H1 (cell line): ENCODE measurements around the gene CPLX1. TPM values are rescaled to one million over a fixed set of nuclear protein-coding genes. Genes with fewer than 3 reads are reported as not detected.

Source experiments
- CTCF ChIA-PET: fragments of 300-600 bp; sonication (Branson Sonifier 250); formaldehyde crosslinking; loops from one replicate; lab custom pipeline; 2021; ENCODE audit not compliant: partially characterized antibody; lab: Charles Lee
- POLR2A ChIA-PET: fragments of 300-600 bp; sonication (Branson Sonifier 250); formaldehyde crosslinking; loops from one replicate; lab custom pipeline; 2021; ENCODE audit warnings: inconsistent platforms; ENCODE audit not compliant: partially characterized antibody; lab: Charles Lee
- DNase-seq, 2 experiments: peaks; one replicate each; pipeline versions ENCODE4 v3.0.0 to v3.0.0-alpha.2; 2010 to 2022; ENCODE audit warnings: low spot score in 2 of 2, low read depth in 1 of 2, mixed read lengths in 1 of 2
- FAIRE-seq: peaks from 2 replicates; lab custom pipeline; 2011; peaks lifted over from hg19 to GRCh38; lab: Jason Lieb, UNC
- H2AFZ ChIP-seq: 2 replicates; pipeline ENCODE4 v1.8.1; 2012; ENCODE audit warnings: low read length, inconsistent platforms
- H2AK5ac ChIP-seq: 2 replicates; pipeline ENCODE4 v1.6.1; 2013; ENCODE audit warnings: low read depth, low read length
- H2BK120ac ChIP-seq: replicated peaks from 2 replicates; pipeline ENCODE3; 2013; ENCODE audit warnings: low read depth, low read length, inconsistent platforms
- H2BK12ac ChIP-seq: 2 replicates; pipeline ENCODE4 v1.6.1; 2013; ENCODE audit warnings: low read depth, low read length
- H2BK15ac ChIP-seq: 2 replicates; pipeline ENCODE4 v1.6.1; 2013; ENCODE audit warnings: low read length
- H2BK20ac ChIP-seq: 2 replicates; pipeline ENCODE4 v1.6.1; 2013; ENCODE audit warnings: low read length
- H2BK5ac ChIP-seq: 2 replicates; pipeline ENCODE4 v1.6.1; 2013; ENCODE audit warnings: low read depth, low read length
- H3K14ac ChIP-seq: 2 replicates; pipeline ENCODE4 v1.6.1; 2013; ENCODE audit warnings: inconsistent platforms; ENCODE audit not compliant: insufficient read length
- H3K18ac ChIP-seq: 2 replicates; pipeline ENCODE4 v1.6.1; 2013; ENCODE audit warnings: low read length; ENCODE audit errors: extremely low read depth
- H3K23ac ChIP-seq: 2 replicates; pipeline ENCODE4 v1.6.1; 2013; ENCODE audit warnings: inconsistent platforms; ENCODE audit not compliant: insufficient read length
- H3K23me2 ChIP-seq: 2 replicates; pipeline ENCODE4 v1.6.1; 2013; ENCODE audit warnings: low read depth, low read length
- H3K27ac ChIP-seq: 2 replicates; pipeline ENCODE4 v1.6.1; 2011; ENCODE audit warnings: low read depth, low read length, inconsistent platforms
- H3K27me3 ChIP-seq, 4 experiments: replicated peaks in 1 of 4; 1 replicate in 1 of 4; 2 replicates in 3 of 4; pipeline versions ENCODE4 v1.6.1 to v1.8.1; 2011 to 2013; ENCODE audit warnings: low read length in 3 of 4, mild to moderate bottlenecking in 3 of 4, inconsistent platforms in 2 of 4, mixed read lengths in 2 of 4, moderate library complexity in 1 of 4; ENCODE audit not compliant: control insufficient read depth in 3 of 4, insufficient read depth in 3 of 4; ENCODE audit errors: extremely low read depth in 1 of 4
- H3K36me3 ChIP-seq, 4 experiments: 2 replicates each; pipeline versions ENCODE4 v1.6.1 to v1.8.1; 2011 to 2013; ENCODE audit warnings: mild to moderate bottlenecking in 4 of 4, low read length in 3 of 4, moderate library complexity in 2 of 4, control low read depth in 1 of 4, inconsistent platforms in 1 of 4; ENCODE audit not compliant: insufficient read depth in 4 of 4, control insufficient read depth in 2 of 4
- H3K4ac ChIP-seq: replicated peaks from 2 replicates; pipeline ENCODE3; 2013; ENCODE audit warnings: low read length, low read depth, mixed read lengths, inconsistent platforms; ENCODE audit not compliant: insufficient read length
- H3K4me1 ChIP-seq, 4 experiments: replicated peaks in 1 of 4; 1 replicate in 1 of 4; 2 replicates in 3 of 4; pipeline versions ENCODE4 v1.6.1 to v1.8.1; 2011 to 2013; ENCODE audit warnings: low read length in 3 of 4, inconsistent platforms in 2 of 4, mixed read lengths in 1 of 4; ENCODE audit not compliant: insufficient read depth in 4 of 4, control insufficient read depth in 3 of 4
- H3K4me2 ChIP-seq, 2 experiments: 2 replicates each; pipeline versions ENCODE4 v1.6.1 to v1.8.1; 2011 to 2013; ENCODE audit warnings: low read depth in 2 of 2, low read length in 2 of 2, control low read depth in 1 of 2, inconsistent platforms in 1 of 2, mild to moderate bottlenecking in 1 of 2; ENCODE audit not compliant: insufficient read depth in 1 of 2
- H3K4me3 ChIP-seq, 4 experiments: fragments of 200-600, 300-600 bp in 1 of 4; sonication (generic), shearing (Covaris generic), sonication (Bioruptor Twin) in 1 of 4; 2 replicates each; pipeline versions ENCODE4 v1.5.1 to v1.8.1; 2011 to 2016; ENCODE audit warnings: low read length in 4 of 4, low read depth in 3 of 4, control low read depth in 2 of 4, inconsistent platforms in 2 of 4, mild to moderate bottlenecking in 2 of 4, mixed read lengths in 1 of 4, moderate library complexity in 1 of 4; ENCODE audit not compliant: insufficient read depth in 2 of 4; ENCODE audit errors: extremely low read depth in 1 of 4
- H3K56ac ChIP-seq: replicated peaks from 2 replicates; pipeline ENCODE3; 2013; ENCODE audit warnings: low read depth, mild to moderate bottlenecking, mixed read lengths, low read length, inconsistent platforms; ENCODE audit not compliant: insufficient read length
- H3K79me1 ChIP-seq: 2 replicates; pipeline ENCODE4 v1.6.1; 2013; ENCODE audit warnings: low read depth, low read length, control low read depth
- H3K79me2 ChIP-seq, 2 experiments: 2 replicates each; pipeline versions ENCODE4 v1.6.1 to v1.8.1; 2012 to 2013; ENCODE audit warnings: low read length in 2 of 2, mild to moderate bottlenecking in 2 of 2, inconsistent platforms in 1 of 2; ENCODE audit not compliant: insufficient read depth in 2 of 2, control insufficient read depth in 1 of 2
- H3K9ac ChIP-seq, 4 experiments: replicated peaks in 1 of 4; 1 replicate in 1 of 4; 2 replicates in 3 of 4; pipeline versions ENCODE4 v1.6.1 to v1.8.1; 2011 to 2013; ENCODE audit warnings: low read depth in 3 of 4, low read length in 3 of 4, control low read depth in 2 of 4, mild to moderate bottlenecking in 2 of 4, moderate library complexity in 2 of 4, inconsistent platforms in 1 of 4; ENCODE audit errors: extremely low read depth in 1 of 4
- H3K9me3 ChIP-seq, 2 experiments: 2 replicates each; pipeline versions ENCODE4 v1.6.1 to v1.8.1; 2012 to 2013; ENCODE audit warnings: mild to moderate bottlenecking in 2 of 2, moderate library complexity in 2 of 2, control low read depth in 1 of 2, inconsistent platforms in 1 of 2, low read depth in 1 of 2, low read length in 1 of 2, mixed read lengths in 1 of 2; ENCODE audit not compliant: insufficient read depth in 2 of 2
- H4K20me1 ChIP-seq, 2 experiments: replicated peaks in 1 of 2; 2 replicates each; pipeline versions ENCODE3 to v1.8.1; 2011 to 2013; ENCODE audit warnings: inconsistent platforms in 2 of 2, low read length in 2 of 2, mild to moderate bottlenecking in 1 of 2; ENCODE audit not compliant: insufficient read depth in 2 of 2, control insufficient read depth in 1 of 2
- H4K5ac ChIP-seq: 2 replicates; pipeline ENCODE4 v1.6.1; 2013; ENCODE audit warnings: low read length, low read depth, mixed read lengths, inconsistent platforms; ENCODE audit not compliant: insufficient read length
- H4K8ac ChIP-seq: 2 replicates; pipeline ENCODE4 v1.8.0; 2013; ENCODE audit warnings: mild to moderate bottlenecking, moderate library complexity, low read length, inconsistent platforms; ENCODE audit not compliant: insufficient read depth; ENCODE audit errors: extremely low read depth
- H4K91ac ChIP-seq: replicated peaks from 2 replicates; pipeline ENCODE3; 2013; ENCODE audit warnings: low read length, mixed read lengths, inconsistent platforms; ENCODE audit not compliant: insufficient read length
- E2F6 ChIP-seq: IDR thresholded peaks from 2 replicates; pipeline ENCODE4 v1.6.1; 2012; ENCODE audit warnings: inconsistent platforms
- NANOG ChIP-seq: IDR thresholded peaks from 2 replicates; pipeline ENCODE4 v1.6.1; 2011; ENCODE audit warnings: low read length, low read depth, mild to moderate bottlenecking, inconsistent platforms; ENCODE audit not compliant: insufficient read depth, poor library complexity, severe bottlenecking
- WGBS, 2 experiments: shearing (Covaris generic) in 1 of 2; methylation state at CpG; one replicate each; pipeline versions ENCODE4 v1.1.6 to v1.1.7; 2013 to 2015; ENCODE audit warnings: low lambda C conversion rate in 2 of 2, mixed read lengths in 2 of 2, inconsistent platforms in 1 of 2, low coverage in 1 of 2, missing lambda C conversion rate in 1 of 2; ENCODE audit not compliant: insufficient replicate concordance in 2 of 2, insufficient coverage in 1 of 2, insufficient read length in 1 of 2; ENCODE audit errors: extremely low coverage in 1 of 2, missing lambda C conversion rate in 1 of 2; 5-methylcytosine and 5-hydroxymethylcytosine counted together
- polyA plus RNA-seq, 7 experiments: library from polyadenylated mRNA; depleted of rRNA in 3 of 7; stranded (reverse) in 5 of 7; unstranded in 2 of 7; fragments of >200 nt in 5 of 7; fragments of 200-250 nt in 2 of 7; gene quantifications; 1 replicate in 5 of 7; 2 replicates in 1 of 7; 4 replicates in 1 of 7; pipeline versions ENCODE4 v1.2.1 to v1.2.3, GENCODE V29; 2011 to 2013; ENCODE audit warnings: missing spikeins in 2 of 7, mixed read lengths in 2 of 7
- total RNA-seq: library from RNA; stranded (reverse); fragmentation: NEBNext Ultra II Directional; extraction: Animal tissue kit (Norgen Biotek cat#: 25700); gene quantifications from 2 replicates; pipeline ENCODE4 v1.2.1, GENCODE V29; 2021

CPLX1 gene
- total and polyA plus RNA-seq, 2 of the 8 experiments (the other 6 are each of a cell fraction or from before 2014, with no cell fraction given) = 0.32 to 0.56 TPM

GRCh38 chr4:788636-789297 lies 37.2 kb downstream of the CPLX1 start:
- Histone ChIP-seq H2BK20ac (no peak overlapping the region), H3K4me3 (no peak overlapping the region), H3K79me1 (no peaks in the 10 kb centered on the region), H3K14ac (no peak overlapping the region), H2BK5ac (no peak overlapping the region), H2BK12ac (no peak overlapping the region), H3K9ac (no peak overlapping the region), H3K56ac (no peak overlapping the region), H2AK5ac (no peak overlapping the region), H3K23me2 (peaks cover 2% of the 10 kb centered on the region; the same call in 1 of the 2 replicates), H3K36me3 (no peaks in the 10 kb centered on the region), H3K4me1 (peaks cover 5 to 35% (median 24%) of the 10 kb centered on the region in 4 experiments), H2BK15ac (no peak overlapping the region), H4K91ac (no peak overlapping the region), H2AFZ (no peak overlapping the region), H3K9me3 (no peaks in the 10 kb centered on the region), H3K23ac (no peak overlapping the region), H4K20me1 (peaks cover 3% of the 10 kb centered on the region in 2 experiments), H2BK120ac (no peak overlapping the region), H3K27ac (no peak overlapping the region), H3K18ac (no peak overlapping the region), H3K79me2 (no peaks in the 10 kb centered on the region), H3K4ac (no peak overlapping the region), H4K8ac (no peak overlapping the region), H3K27me3 (peaks cover 29 to 78% (median 61%) of the 10 kb centered on the region in 4 experiments), H3K4me2 (no peak overlapping the region), H4K5ac (no peak overlapping the region)
- TF ChIP-seq NANOG (no peak), E2F6 (peak; percentile 50; the same call in 1 of the 2 replicates)
- POLR2A ChIA-PET = interaction anchor here (1.6 kb wide), 1 partner anchor 9 kb away, joined by 5 read pairs; no protein-coding TSS in a partner anchor
- FAIRE-seq (no peak), DNase-seq (no peak)
- CTCF ChIA-PET = interaction anchor here (0.8 to 1.3 kb wide), 3 partner anchors 15 to 59 kb away, joined by 3 read pairs; no protein-coding TSS in a partner anchor
- 84% methylated on average over 17 of the region's 18 CpGs; no CpG with 5 or more reads in 1 of the 2 experiments for whole genome bisulfite sequencing, 2 experiments
